ENCODE data around the gene COL27A1.

The COL27A1 gene

GRCh38 chr9:114303571-114303970, 148.2 kb downstream of the COL27A1 start:
- H3K4me1 ChIP-seq, result peaks cover 3% of the 10 kb centered on the region; the same call in 1 of the 2 replicates
- H3K4me3 ChIP-seq, result no peak overlapping the region
- H3K27me3 ChIP-seq (ENCODE audit: low read depth), result no peaks in the 10 kb centered on the region
- in situ Hi-C loops (cut with MboI; ENCODE audit: low sequenced_read_pairs), result no loop called here
- peaks cover 14% of the 10 kb centered on the region for H3K36me3 ChIP-seq (replicated peaks)
- H3K9me3 ChIP-seq, result no peaks in the 10 kb centered on the region
- DNase-seq (ENCODE audit: low spot score in 2 of 2), result no peak

GRCh38 chr9:114303977-114304376, 148.6 kb downstream of the COL27A1 start:
- H3K27me3 ChIP-seq (ENCODE audit: low read depth), result no peaks in the 10 kb centered on the region
- peaks cover 12% of the 10 kb centered on the region for H3K36me3 ChIP-seq (replicated peaks)
- DNase-seq (ENCODE audit: low spot score in 2 of 2), result no peak
- H3K4me3 ChIP-seq, result no peak overlapping the region
- H3K4me1 ChIP-seq, result peaks cover 3% of the 10 kb centered on the region; the same call in 1 of the 2 replicates
- in situ Hi-C loops (cut with MboI; ENCODE audit: low sequenced_read_pairs), result no loop called here
- H3K9me3 ChIP-seq, result no peaks in the 10 kb centered on the region

GRCh38 chr9:114304416-114305188, 149.3 kb downstream of the COL27A1 start:
- H3K4me1 ChIP-seq, result peaks cover 3% of the 10 kb centered on the region; the same call in 1 of the 2 replicates
- no peaks in the 10 kb centered on the region for H3K9me3 ChIP-seq
- in situ Hi-C loops (cut with MboI; ENCODE audit: low sequenced_read_pairs), result no loop called here
- H3K4me3 ChIP-seq, result no peak overlapping the region
- no peak for DNase-seq (ENCODE audit: low spot score in 2 of 2)
- H3K36me3 ChIP-seq (replicated peaks), result peaks cover 12% of the 10 kb centered on the region
- no peaks in the 10 kb centered on the region for H3K27me3 ChIP-seq (ENCODE audit: low read depth)

- H3K4me3 ChIP-seq, result no peak overlapping the region
- no peaks in the 10 kb centered on the region for H3K27me3 ChIP-seq (ENCODE audit: low read depth)
- H3K4me1 ChIP-seq, result peaks cover 3% of the 10 kb centered on the region; the same call in 1 of the 2 replicates
- DNase-seq (ENCODE audit: low spot score in 2 of 2), result no peak
- in situ Hi-C loops (cut with MboI; ENCODE audit: low sequenced_read_pairs), result no loop called here
- no peaks in the 10 kb centered on the region for H3K9me3 ChIP-seq
- H3K36me3 ChIP-seq (replicated peaks), result peaks cover 11% of the 10 kb centered on the region; the same call in 1 of the 2 replicates
Measured at GRCh38 chr9:114307899-114308267, 152.5 kb downstream of the COL27A1 start.

- in situ Hi-C loops (cut with MboI; ENCODE audit: low sequenced_read_pairs), result no loop called here
- no peaks in the 10 kb centered on the region for H3K9me3 ChIP-seq
- peaks cover 3% of the 10 kb centered on the region; the same call in 1 of the 2 replicates for H3K4me1 ChIP-seq
- H3K4me3 ChIP-seq, result no peak overlapping the region
- H3K36me3 ChIP-seq (replicated peaks), result peaks cover 11% of the 10 kb centered on the region; the same call in 1 of the 2 replicates
- DNase-seq (ENCODE audit: low spot score in 2 of 2), result peak in 1 of 2 experiments; percentile 5
- H3K27me3 ChIP-seq (ENCODE audit: low read depth), result no peaks in the 10 kb centered on the region
Measured at GRCh38 chr9:114308361-114308950, 153.1 kb downstream of the COL27A1 start.

DNA sequence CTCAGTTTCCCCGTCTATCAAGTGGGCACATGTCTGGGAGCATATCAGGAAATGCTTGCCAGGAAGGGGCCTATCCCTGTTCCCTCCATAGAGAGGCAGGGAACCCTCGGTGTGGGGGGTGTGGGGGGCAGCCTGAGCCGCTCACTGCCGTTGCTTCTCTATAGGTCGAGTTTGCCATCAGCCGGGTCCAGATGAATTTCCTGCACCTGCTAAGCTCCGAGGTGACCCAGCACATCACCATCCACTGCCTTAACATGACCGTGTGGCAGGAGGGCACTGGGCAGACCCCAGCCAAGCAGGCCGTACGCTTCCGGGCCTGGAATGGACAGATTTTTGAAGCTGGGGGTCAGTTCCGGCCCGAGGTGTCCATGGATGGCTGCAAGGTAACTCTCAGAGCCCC, 153.8 kb downstream of the COL27A1 start:
- peaks cover 3% of the 10 kb centered on the region; the same call in 1 of the 2 replicates for H3K4me1 ChIP-seq
- in situ Hi-C loops (cut with MboI; ENCODE audit: low sequenced_read_pairs), result no loop called here

DNA sequence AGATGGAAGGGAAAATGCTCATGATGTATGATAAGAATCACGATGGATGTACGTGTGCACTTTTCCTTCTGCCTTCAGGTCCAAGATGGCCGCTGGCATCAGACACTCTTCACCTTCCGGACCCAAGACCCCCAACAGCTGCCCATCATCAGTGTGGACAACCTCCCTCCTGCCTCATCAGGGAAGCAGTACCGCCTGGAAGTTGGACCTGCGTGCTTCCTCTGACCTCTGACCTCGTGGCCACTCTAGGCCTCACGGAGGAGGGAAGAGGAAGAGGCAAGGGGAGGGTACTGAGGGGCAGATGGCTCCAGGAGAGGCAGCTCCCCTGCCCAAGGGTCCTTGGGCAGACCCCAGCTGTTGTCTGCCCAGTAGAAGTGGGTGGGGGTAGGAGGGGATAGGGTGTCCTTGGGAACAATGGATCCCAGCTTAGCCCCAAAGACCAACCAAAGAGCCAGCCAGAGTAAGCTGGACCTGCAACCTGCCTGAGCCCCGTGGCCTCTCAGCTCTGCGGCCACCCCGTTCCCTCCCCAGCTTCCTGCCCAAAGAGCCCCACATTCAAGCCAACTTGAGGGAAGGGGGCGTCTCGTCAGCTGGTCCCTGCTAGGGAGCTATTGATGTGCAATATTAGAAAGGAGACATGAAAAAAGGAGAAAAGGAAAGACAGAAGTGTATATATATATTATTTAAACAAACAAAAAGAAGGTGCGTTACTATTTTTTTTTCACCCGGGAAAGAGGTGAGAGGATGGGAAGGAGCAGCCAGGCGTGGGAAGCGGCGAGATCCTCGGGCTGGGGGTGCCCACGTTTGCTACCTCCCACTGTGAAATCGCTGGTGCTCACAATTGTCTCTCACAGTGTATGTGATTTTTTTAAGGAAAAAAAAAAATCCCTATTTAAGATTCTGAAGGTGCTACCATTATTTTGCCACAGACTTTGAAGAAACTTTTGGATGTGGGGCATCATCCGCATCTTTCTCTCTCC, 155.4 kb downstream of the COL27A1 start:
- peak in 1 of 2 experiments; percentile 2 for DNase-seq (ENCODE audit: low spot score in 2 of 2)
- Histone ChIP-seq H3K36me3 (replicated peaks) (peaks cover 11% of the 10 kb centered on the region; the same call in 1 of the 2 replicates), H3K9me3 (no peaks in the 10 kb centered on the region), H3K27me3 (ENCODE audit: low read depth) (no peaks in the 10 kb centered on the region), H3K4me1 (no peaks in the 10 kb centered on the region), H3K4me3 (no peak overlapping the region)
- in situ Hi-C loops (cut with MboI; ENCODE audit: low sequenced_read_pairs), result no loop called here

More for the DNA sequence above, 153.8 kb downstream of the COL27A1 start:
- no peaks in the 10 kb centered on the region for H3K27me3 ChIP-seq (ENCODE audit: low read depth)
- H3K36me3 ChIP-seq (replicated peaks), result peaks cover 11% of the 10 kb centered on the region; the same call in 1 of the 2 replicates
- DNase-seq (ENCODE audit: low spot score in 2 of 2), result peak in 1 of 2 experiments; percentile 3
- no peak overlapping the region for H3K4me3 ChIP-seq
- no peaks in the 10 kb centered on the region for H3K9me3 ChIP-seq

DNA sequence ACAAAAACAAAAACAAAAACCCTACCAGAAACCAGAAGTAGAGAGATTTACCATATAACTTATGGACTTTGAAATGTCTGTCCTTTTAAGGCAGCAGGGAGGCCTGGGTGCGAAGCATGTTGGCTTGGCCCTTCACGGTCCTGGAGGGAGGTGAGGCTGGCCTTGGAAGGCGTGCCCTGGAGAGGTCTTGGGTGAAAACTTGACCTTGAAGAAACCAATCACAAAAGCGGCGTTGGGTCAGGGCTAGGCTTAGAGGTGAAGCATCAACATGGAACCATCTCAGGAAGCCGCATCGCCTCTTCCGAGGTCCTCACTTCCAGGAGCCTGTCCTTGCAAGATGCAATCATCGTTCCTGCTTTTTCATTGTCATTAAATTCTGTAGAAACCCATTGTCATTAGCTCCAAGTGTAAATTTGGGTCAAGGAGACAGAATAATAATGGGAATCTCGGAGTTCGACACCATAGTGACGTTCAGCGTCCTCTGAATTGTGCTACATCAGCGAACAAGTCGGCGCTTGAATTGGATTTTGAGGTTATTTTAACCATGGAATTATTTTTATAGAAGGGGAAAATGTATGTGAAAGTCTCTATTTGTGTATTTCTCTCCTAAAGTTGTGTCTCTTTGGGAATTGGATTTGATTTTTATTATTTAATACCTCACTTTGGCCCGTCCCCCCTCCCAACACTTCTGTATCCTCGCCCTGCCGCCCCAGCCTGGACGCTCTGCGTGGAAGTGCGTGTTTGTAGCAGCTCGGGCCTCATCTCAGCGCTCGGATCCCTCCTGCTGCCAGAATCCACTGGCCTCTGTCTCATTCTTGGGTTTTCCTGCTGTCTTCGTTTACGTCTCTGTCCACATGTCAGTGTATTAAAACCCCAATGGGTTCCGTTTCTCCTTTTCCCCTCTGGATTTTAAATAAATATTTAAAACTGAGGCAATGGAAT, 156.5 kb downstream of the COL27A1 start:
- H3K36me3 ChIP-seq (replicated peaks), result peaks cover 10% of the 10 kb centered on the region; the same call in 1 of the 2 replicates
- H3K9me3 ChIP-seq, result no peaks in the 10 kb centered on the region
- H3K4me3 ChIP-seq, result no peak overlapping the region
- in situ Hi-C loops (cut with MboI; ENCODE audit: low sequenced_read_pairs), result no loop called here
- no peaks in the 10 kb centered on the region for H3K4me1 ChIP-seq
- H3K27me3 ChIP-seq (ENCODE audit: low read depth), result no peaks in the 10 kb centered on the region
- DNase-seq (ENCODE audit: low spot score in 2 of 2), result peak in 1 of 2 experiments; percentile 2

- H3K4me3 ChIP-seq, result no peak overlapping the region
- no peaks in the 10 kb centered on the region for H3K27me3 ChIP-seq (ENCODE audit: low read depth)
- H3K9me3 ChIP-seq, result no peaks in the 10 kb centered on the region
- DNase-seq (ENCODE audit: low spot score in 2 of 2), result peak in 1 of 2 experiments; percentile 6
- H3K36me3 ChIP-seq (replicated peaks), result peaks cover 6% of the 10 kb centered on the region; the same call in 1 of the 2 replicates
- in situ Hi-C loops (cut with MboI; ENCODE audit: low sequenced_read_pairs), result no loop called here
- H3K4me1 ChIP-seq, result no peaks in the 10 kb centered on the region
Measured at GRCh38 chr9:114312513-114312875, 157.2 kb downstream of the COL27A1 start.

GRCh38 chr9:114313186-114313585, 157.8 kb downstream of the COL27A1 start:
- no peak overlapping the region for H3K4me3 ChIP-seq
- DNase-seq (ENCODE audit: low spot score in 2 of 2), result no peak
- in situ Hi-C loops (cut with MboI; ENCODE audit: low sequenced_read_pairs), result no loop called here

GRCh38 chr9:114314256-114314867, 159.0 kb downstream of the COL27A1 start:
- no peaks in the 10 kb centered on the region for H3K9me3 ChIP-seq
- in situ Hi-C loops (cut with MboI; ENCODE audit: low sequenced_read_pairs), result no loop called here
- no peaks in the 10 kb centered on the region for H3K27me3 ChIP-seq (ENCODE audit: low read depth)
- H3K4me1 ChIP-seq, result peaks cover 2% of the 10 kb centered on the region; the same call in 1 of the 2 replicates
- no peak overlapping the region for H3K4me3 ChIP-seq
- H3K36me3 ChIP-seq (replicated peaks), result peaks cover 6% of the 10 kb centered on the region; the same call in 1 of the 2 replicates
- DNase-seq (ENCODE audit: low spot score in 2 of 2), result peak in 1 of 2 experiments; percentile 3

More at GRCh38 chr9:114313186-114313585, 157.8 kb downstream of the COL27A1 start:
- H3K36me3 ChIP-seq (replicated peaks), result peaks cover 6% of the 10 kb centered on the region; the same call in 1 of the 2 replicates
- no peaks in the 10 kb centered on the region for H3K27me3 ChIP-seq (ENCODE audit: low read depth)
- H3K9me3 ChIP-seq, result no peaks in the 10 kb centered on the region
- H3K4me1 ChIP-seq, result peaks cover 2% of the 10 kb centered on the region; the same call in 1 of the 2 replicates

Measured in HAP-1 (cell line).